Astrocyte of the cerebellum (primary cell): ENCODE measurements around the gene PRELID1.
"Not testable (repeated sequence)": the region's sequence is repeated elsewhere in the genome, so short reads cannot be mapped to it uniquely, and the experiment has no call there.

Experiments used
- DNase-seq: peaks from one replicate; pipeline ENCODE4 v3.0.0-alpha.2; 2011; ENCODE audit warnings: low read depth
- H3K4me3 ChIP-seq: 2 replicates; pipeline ENCODE4 v1.5.1; 2011; ENCODE audit warnings: mild to moderate bottlenecking, low read depth, low read length, moderate library complexity
- in situ Hi-C: cut with HindIII; loops from 2 replicates; pipeline ENCODE4 v1.10.0; 2017; ENCODE audit warnings: low sequenced_read_pairs
- TF ChIP-seq, protein P1 (sequence below): IDR thresholded peaks from 2 replicates; pipeline ENCODE4 v1.5.1; 2012; ENCODE audit warnings: low read length, low read depth, moderate library complexity, mild to moderate bottlenecking; ENCODE audit errors: missing control alignments

Gene PRELID1

DNA sequence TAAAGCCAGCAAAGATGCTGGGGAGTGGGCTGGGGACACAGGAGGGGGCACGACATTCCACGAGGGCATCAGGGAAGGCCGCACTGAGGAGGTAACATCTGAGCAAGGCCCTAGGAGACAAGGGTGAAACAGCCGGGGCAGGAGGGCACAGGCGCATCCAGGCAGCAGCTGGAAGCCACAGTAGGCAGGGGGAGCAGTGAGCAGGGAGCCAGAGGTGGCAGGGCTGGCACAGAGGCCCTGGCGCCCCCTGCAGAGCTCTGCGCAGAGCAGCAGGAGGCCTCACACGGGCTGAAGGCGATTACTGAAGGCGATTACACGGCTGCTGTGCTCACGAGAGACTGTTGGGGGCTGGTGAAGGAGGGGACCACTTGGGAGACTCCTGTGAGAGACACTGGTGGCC, 32.5 kb downstream of the PRELID1 start:
- H3K4me3 ChIP-seq, result no peak overlapping the region
- TF ChIP-seq, protein P1, sequence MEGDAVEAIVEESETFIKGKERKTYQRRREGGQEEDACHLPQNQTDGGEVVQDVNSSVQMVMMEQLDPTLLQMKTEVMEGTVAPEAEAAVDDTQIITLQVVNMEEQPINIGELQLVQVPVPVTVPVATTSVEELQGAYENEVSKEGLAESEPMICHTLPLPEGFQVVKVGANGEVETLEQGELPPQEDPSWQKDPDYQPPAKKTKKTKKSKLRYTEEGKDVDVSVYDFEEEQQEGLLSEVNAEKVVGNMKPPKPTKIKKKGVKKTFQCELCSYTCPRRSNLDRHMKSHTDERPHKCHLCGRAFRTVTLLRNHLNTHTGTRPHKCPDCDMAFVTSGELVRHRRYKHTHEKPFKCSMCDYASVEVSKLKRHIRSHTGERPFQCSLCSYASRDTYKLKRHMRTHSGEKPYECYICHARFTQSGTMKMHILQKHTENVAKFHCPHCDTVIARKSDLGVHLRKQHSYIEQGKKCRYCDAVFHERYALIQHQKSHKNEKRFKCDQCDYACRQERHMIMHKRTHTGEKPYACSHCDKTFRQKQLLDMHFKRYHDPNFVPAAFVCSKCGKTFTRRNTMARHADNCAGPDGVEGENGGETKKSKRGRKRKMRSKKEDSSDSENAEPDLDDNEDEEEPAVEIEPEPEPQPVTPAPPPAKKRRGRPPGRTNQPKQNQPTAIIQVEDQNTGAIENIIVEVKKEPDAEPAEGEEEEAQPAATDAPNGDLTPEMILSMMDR, result no peak
- in situ Hi-C loops, result no loop called here
- no peak for DNase-seq

DNA sequence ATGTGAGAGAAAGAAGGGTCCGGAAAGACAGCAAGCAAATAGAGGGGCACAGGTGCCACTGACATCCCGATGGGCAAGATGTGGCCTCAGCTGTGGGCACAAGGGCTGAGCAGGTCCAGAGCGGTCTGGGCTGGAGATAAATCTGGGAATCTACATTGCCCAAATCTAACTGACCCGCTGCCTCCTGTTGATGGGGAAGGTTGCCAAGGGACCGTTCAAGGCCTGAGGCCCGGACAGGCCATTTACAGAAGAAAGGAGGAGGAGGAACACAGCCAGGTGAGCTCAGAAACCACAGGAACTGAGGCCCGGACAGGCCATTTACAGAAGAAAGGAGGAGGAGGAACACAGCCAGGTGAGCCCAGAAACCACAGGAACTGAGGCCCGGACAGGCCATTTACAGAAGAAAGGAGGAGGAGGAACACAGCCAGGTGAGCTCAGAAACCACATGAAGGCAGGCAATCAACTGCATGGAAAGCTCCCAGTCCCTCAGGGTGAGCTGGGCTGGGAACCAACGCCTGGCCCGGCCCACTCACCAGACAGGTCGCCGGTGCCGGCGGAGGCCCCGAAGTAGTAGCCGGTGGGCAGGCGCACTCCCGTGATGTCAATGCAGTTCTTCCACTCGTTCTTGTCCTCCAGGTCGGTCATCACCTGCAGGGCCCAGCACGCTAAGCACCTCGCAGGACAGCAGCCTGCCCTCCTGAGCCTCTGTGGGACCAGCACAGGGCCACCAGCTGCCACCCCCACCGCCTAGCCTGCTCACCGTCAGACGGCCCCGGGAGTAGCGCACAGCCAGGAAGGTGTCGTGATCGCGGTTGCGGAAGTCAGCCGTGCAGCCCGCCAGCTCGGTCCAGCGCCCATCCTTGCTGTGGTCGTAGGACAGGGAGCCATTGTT, 33.2 kb downstream of the PRELID1 start:
- no peak for DNase-seq
- in situ Hi-C loops, result no loop called here
- no peak overlapping the region for H3K4me3 ChIP-seq
- TF ChIP-seq, protein P1, result no peak

DNA sequence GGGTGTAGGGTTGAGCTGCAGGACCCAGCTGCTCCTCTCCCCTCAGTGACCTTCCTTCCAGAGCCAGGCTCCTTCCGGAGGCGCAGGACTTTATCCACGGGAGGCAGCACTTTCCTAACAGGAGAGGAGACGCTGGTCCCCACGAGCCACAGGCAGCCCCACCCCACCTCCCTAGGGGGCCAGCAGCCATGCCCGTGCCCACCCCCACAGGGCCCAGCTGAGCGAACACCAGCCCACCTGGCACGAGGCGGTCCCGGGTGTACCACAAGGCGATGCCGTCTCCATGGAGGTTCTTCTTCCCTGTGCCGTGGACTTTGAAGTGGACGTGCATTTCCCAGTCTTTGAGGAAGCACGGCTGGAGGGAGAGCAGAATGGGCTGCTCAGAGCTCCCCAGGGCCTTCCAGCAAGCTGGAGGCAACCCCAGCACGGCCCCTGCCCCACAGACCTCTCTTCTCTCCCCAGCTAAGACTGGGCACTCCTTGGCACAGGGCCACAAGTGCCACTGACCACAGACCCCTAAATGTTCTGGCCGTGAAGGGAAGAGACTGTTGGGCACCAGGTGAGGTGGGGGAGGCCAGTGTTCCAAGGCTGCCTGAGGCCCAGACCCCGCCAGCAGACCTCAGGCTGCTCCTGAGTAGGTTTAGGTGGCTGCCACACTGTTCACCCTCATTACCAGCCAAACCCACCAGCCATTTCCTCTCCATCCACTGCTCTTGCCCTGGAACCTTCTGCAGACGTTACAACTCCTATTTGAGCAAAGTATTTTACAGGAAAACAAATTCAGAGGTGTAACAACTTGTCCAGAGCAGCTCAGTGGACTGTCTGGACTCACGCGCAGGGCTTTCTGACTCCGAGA, 34.9 kb downstream of the PRELID1 start:
- TF ChIP-seq, protein P1, result no peak
- no peak for DNase-seq
- H3K4me3 ChIP-seq, result no peak overlapping the region
- in situ Hi-C loops, result no loop called here

DNA sequence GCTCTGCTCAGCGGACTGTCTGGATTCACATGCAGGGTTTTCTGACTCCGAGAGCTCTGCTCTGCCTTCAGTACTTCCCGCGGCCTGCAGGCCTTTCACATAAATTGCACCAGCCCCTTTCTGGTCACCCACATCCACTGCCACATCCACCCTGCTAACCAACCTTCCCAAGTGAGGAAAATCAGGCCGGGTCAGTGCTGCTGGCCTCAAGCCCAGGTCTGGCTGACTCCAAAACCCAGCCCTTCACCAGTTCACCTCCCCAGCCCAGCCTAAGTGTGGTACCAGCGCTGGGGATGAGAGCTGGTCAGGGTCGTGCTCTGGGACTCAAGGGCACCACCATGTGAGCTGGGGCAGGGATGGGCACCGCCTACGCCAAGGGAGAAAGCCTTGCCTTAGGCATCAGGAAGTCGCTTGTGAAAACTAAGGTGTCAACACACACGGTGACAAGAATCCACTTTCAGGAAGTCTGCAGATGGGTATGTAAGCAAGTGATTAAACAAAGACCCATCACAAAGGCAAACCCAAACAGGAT, 35.6 kb downstream of the PRELID1 start:
- H3K4me3 ChIP-seq, result no peak overlapping the region
- no peak for DNase-seq
- TF ChIP-seq, protein P1, result no peak
- in situ Hi-C loops, result no loop called here

DNA sequence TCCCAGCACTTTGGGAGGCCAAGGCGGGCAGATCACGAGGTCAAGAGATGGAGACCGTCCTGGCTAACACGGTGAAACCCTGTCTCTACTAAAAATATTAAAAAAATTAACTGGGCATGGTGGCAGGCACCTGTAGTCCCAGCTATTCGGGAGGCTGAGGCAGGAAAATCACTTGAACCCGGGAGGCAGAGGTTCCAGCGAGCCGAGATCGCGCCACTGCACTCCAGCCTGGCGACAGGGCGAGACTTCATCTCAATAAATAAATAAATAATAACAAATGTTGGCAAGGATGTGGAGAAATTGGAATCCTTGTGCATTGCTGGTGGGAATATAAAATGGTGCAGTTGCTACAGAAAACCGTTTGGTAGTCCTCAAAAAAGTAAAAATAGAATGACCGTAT, 39.4 kb downstream of the PRELID1 start:
- in situ Hi-C loops, DNase-seq, H3K4me3 ChIP-seq: not testable (repeated sequence)

DNA sequence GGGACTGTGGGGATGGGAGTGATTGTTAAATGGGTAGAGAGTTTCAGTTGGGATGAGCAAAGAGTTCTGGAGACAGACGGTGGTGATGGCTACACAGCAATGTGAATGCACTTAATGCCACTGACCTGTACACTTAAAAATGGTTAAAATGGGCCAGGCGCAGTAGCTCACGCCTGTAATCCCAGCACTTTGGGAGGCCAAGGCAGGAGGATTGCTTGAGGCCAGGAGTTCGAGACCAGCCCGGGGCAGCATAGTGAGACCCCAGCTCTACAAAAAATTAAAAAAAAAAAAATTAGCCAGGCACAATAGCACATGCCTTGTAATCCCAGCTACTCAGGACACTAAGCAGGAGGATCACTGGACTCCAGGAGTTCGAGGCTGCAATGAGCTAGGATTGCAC, 40.2 kb downstream of the PRELID1 start:
- in situ Hi-C loops, result no loop called here
- no peak overlapping the region for H3K4me3 ChIP-seq
- no peak for DNase-seq

More for the DNA sequence above, 40.2 kb downstream of the PRELID1 start:
- TF ChIP-seq, protein P1, result no peak
